ENCODE data around the gene PROC. TPM values are rescaled to one million over a fixed set of nuclear protein-coding genes. Genes with fewer than 3 reads are reported as not detected.

Gene PROC
- total and polyA plus RNA-seq, 2 of the 8 experiments (the other 6 are each of a cell fraction or from before 2014, with no cell fraction given), result 1.5 to 1.6 TPM

- TF ChIP-seq TEAD4 (IDR thresholded peaks at IDR 0.05; ENCODE audit: low read depth, low read length), result no peak
Observed at GRCh38 chr2:127405255-127405610, 13.0 kb upstream of the PROC start (continued).
